H1 (cell line): Measurements from ENCODE around the gene ABHD11. TPM values are rescaled to one million over a fixed set of nuclear protein-coding genes. Genes with fewer than 3 reads are reported as not detected.
A peak's percentile ranks its signal among the peaks of the same experiment; 100 is the strongest.

Experiments used
- CTCF ChIA-PET: fragments of 300-600 bp; sonication (Branson Sonifier 250); formaldehyde crosslinking; loops from one replicate; lab custom pipeline; 2021; ENCODE audit not compliant: partially characterized antibody; lab: Charles Lee
- POLR2A ChIA-PET: fragments of 300-600 bp; sonication (Branson Sonifier 250); formaldehyde crosslinking; loops from one replicate; lab custom pipeline; 2021; ENCODE audit warnings: inconsistent platforms; ENCODE audit not compliant: partially characterized antibody; lab: Charles Lee
- DNase-seq, 2 experiments: peaks; one replicate each; pipeline versions ENCODE4 v3.0.0 to v3.0.0-alpha.2; 2010 to 2022; ENCODE audit warnings: low spot score in 2 of 2, low read depth in 1 of 2, mixed read lengths in 1 of 2
- FAIRE-seq: peaks from 2 replicates; lab custom pipeline; 2011; peaks lifted over from hg19 to GRCh38; lab: Jason Lieb, UNC
- H2AFZ ChIP-seq: 2 replicates; pipeline ENCODE4 v1.8.1; 2012; ENCODE audit warnings: low read length, inconsistent platforms
- H2AK5ac ChIP-seq: 2 replicates; pipeline ENCODE4 v1.6.1; 2013; ENCODE audit warnings: low read depth, low read length
- H2BK120ac ChIP-seq: replicated peaks from 2 replicates; pipeline ENCODE3; 2013; ENCODE audit warnings: low read depth, low read length, inconsistent platforms
- H2BK12ac ChIP-seq: 2 replicates; pipeline ENCODE4 v1.6.1; 2013; ENCODE audit warnings: low read depth, low read length
- H2BK15ac ChIP-seq: 2 replicates; pipeline ENCODE4 v1.6.1; 2013; ENCODE audit warnings: low read length
- H2BK20ac ChIP-seq: 2 replicates; pipeline ENCODE4 v1.6.1; 2013; ENCODE audit warnings: low read length
- H2BK5ac ChIP-seq: 2 replicates; pipeline ENCODE4 v1.6.1; 2013; ENCODE audit warnings: low read depth, low read length
- H3K14ac ChIP-seq: 2 replicates; pipeline ENCODE4 v1.6.1; 2013; ENCODE audit warnings: inconsistent platforms; ENCODE audit not compliant: insufficient read length
- H3K18ac ChIP-seq: 2 replicates; pipeline ENCODE4 v1.6.1; 2013; ENCODE audit warnings: low read length; ENCODE audit errors: extremely low read depth
- H3K23ac ChIP-seq: 2 replicates; pipeline ENCODE4 v1.6.1; 2013; ENCODE audit warnings: inconsistent platforms; ENCODE audit not compliant: insufficient read length
- H3K23me2 ChIP-seq: 2 replicates; pipeline ENCODE4 v1.6.1; 2013; ENCODE audit warnings: low read depth, low read length
- H3K27ac ChIP-seq: 2 replicates; pipeline ENCODE4 v1.6.1; 2011; ENCODE audit warnings: low read depth, low read length, inconsistent platforms
- H3K27me3 ChIP-seq, 4 experiments: replicated peaks in 1 of 4; 1 replicate in 1 of 4; 2 replicates in 3 of 4; pipeline versions ENCODE4 v1.6.1 to v1.8.1; 2011 to 2013; ENCODE audit warnings: low read length in 3 of 4, mild to moderate bottlenecking in 3 of 4, inconsistent platforms in 2 of 4, mixed read lengths in 2 of 4, moderate library complexity in 1 of 4; ENCODE audit not compliant: control insufficient read depth in 3 of 4, insufficient read depth in 3 of 4; ENCODE audit errors: extremely low read depth in 1 of 4
- H3K36me3 ChIP-seq, 4 experiments: 2 replicates each; pipeline versions ENCODE4 v1.6.1 to v1.8.1; 2011 to 2013; ENCODE audit warnings: mild to moderate bottlenecking in 4 of 4, low read length in 3 of 4, moderate library complexity in 2 of 4, control low read depth in 1 of 4, inconsistent platforms in 1 of 4; ENCODE audit not compliant: insufficient read depth in 4 of 4, control insufficient read depth in 2 of 4
- H3K4ac ChIP-seq: replicated peaks from 2 replicates; pipeline ENCODE3; 2013; ENCODE audit warnings: low read length, low read depth, mixed read lengths, inconsistent platforms; ENCODE audit not compliant: insufficient read length
- H3K4me1 ChIP-seq, 4 experiments: replicated peaks in 1 of 4; 1 replicate in 1 of 4; 2 replicates in 3 of 4; pipeline versions ENCODE4 v1.6.1 to v1.8.1; 2011 to 2013; ENCODE audit warnings: low read length in 3 of 4, inconsistent platforms in 2 of 4, mixed read lengths in 1 of 4; ENCODE audit not compliant: insufficient read depth in 4 of 4, control insufficient read depth in 3 of 4
- H3K4me2 ChIP-seq, 2 experiments: 2 replicates each; pipeline versions ENCODE4 v1.6.1 to v1.8.1; 2011 to 2013; ENCODE audit warnings: low read depth in 2 of 2, low read length in 2 of 2, control low read depth in 1 of 2, inconsistent platforms in 1 of 2, mild to moderate bottlenecking in 1 of 2; ENCODE audit not compliant: insufficient read depth in 1 of 2
- H3K4me3 ChIP-seq, 4 experiments: fragments of 200-600, 300-600 bp in 1 of 4; sonication (generic), shearing (Covaris generic), sonication (Bioruptor Twin) in 1 of 4; 2 replicates each; pipeline versions ENCODE4 v1.5.1 to v1.8.1; 2011 to 2016; ENCODE audit warnings: low read length in 4 of 4, low read depth in 3 of 4, control low read depth in 2 of 4, inconsistent platforms in 2 of 4, mild to moderate bottlenecking in 2 of 4, mixed read lengths in 1 of 4, moderate library complexity in 1 of 4; ENCODE audit not compliant: insufficient read depth in 2 of 4; ENCODE audit errors: extremely low read depth in 1 of 4
- H3K56ac ChIP-seq: replicated peaks from 2 replicates; pipeline ENCODE3; 2013; ENCODE audit warnings: low read depth, mild to moderate bottlenecking, mixed read lengths, low read length, inconsistent platforms; ENCODE audit not compliant: insufficient read length
- H3K79me1 ChIP-seq: 2 replicates; pipeline ENCODE4 v1.6.1; 2013; ENCODE audit warnings: low read depth, low read length, control low read depth
- H3K79me2 ChIP-seq, 2 experiments: 2 replicates each; pipeline versions ENCODE4 v1.6.1 to v1.8.1; 2012 to 2013; ENCODE audit warnings: low read length in 2 of 2, mild to moderate bottlenecking in 2 of 2, inconsistent platforms in 1 of 2; ENCODE audit not compliant: insufficient read depth in 2 of 2, control insufficient read depth in 1 of 2
- H3K9ac ChIP-seq, 4 experiments: replicated peaks in 1 of 4; 1 replicate in 1 of 4; 2 replicates in 3 of 4; pipeline versions ENCODE4 v1.6.1 to v1.8.1; 2011 to 2013; ENCODE audit warnings: low read depth in 3 of 4, low read length in 3 of 4, control low read depth in 2 of 4, mild to moderate bottlenecking in 2 of 4, moderate library complexity in 2 of 4, inconsistent platforms in 1 of 4; ENCODE audit errors: extremely low read depth in 1 of 4
- H3K9me3 ChIP-seq, 2 experiments: 2 replicates each; pipeline versions ENCODE4 v1.6.1 to v1.8.1; 2012 to 2013; ENCODE audit warnings: mild to moderate bottlenecking in 2 of 2, moderate library complexity in 2 of 2, control low read depth in 1 of 2, inconsistent platforms in 1 of 2, low read depth in 1 of 2, low read length in 1 of 2, mixed read lengths in 1 of 2; ENCODE audit not compliant: insufficient read depth in 2 of 2
- H4K20me1 ChIP-seq, 2 experiments: replicated peaks in 1 of 2; 2 replicates each; pipeline versions ENCODE3 to v1.8.1; 2011 to 2013; ENCODE audit warnings: inconsistent platforms in 2 of 2, low read length in 2 of 2, mild to moderate bottlenecking in 1 of 2; ENCODE audit not compliant: insufficient read depth in 2 of 2, control insufficient read depth in 1 of 2
- H4K5ac ChIP-seq: 2 replicates; pipeline ENCODE4 v1.6.1; 2013; ENCODE audit warnings: low read length, low read depth, mixed read lengths, inconsistent platforms; ENCODE audit not compliant: insufficient read length
- H4K8ac ChIP-seq: 2 replicates; pipeline ENCODE4 v1.8.0; 2013; ENCODE audit warnings: mild to moderate bottlenecking, moderate library complexity, low read length, inconsistent platforms; ENCODE audit not compliant: insufficient read depth; ENCODE audit errors: extremely low read depth
- H4K91ac ChIP-seq: replicated peaks from 2 replicates; pipeline ENCODE3; 2013; ENCODE audit warnings: low read length, mixed read lengths, inconsistent platforms; ENCODE audit not compliant: insufficient read length
- ATF2 ChIP-seq: IDR thresholded peaks from 2 replicates; pipeline ENCODE4 v1.6.1; 2012; ENCODE audit warnings: low read length, inconsistent platforms
- POLR2A ChIP-seq, 2 experiments: IDR thresholded peaks; 1 replicate in 1 of 2; 2 replicates in 1 of 2; pipeline ENCODE4 v1.6.1; 2011; ENCODE audit warnings: low read depth in 2 of 2, low read length in 2 of 2, mild to moderate bottlenecking in 2 of 2; ENCODE audit errors: control extremely low read depth in 1 of 2
- POLR2AphosphoS5 ChIP-seq: IDR thresholded peaks from 2 replicates; pipeline ENCODE4 v1.6.1; 2011; ENCODE audit warnings: low read depth, low read length
- TAF1 ChIP-seq: IDR thresholded peaks from 2 replicates; pipeline ENCODE4 v1.6.1; 2011; ENCODE audit warnings: mild to moderate bottlenecking, low read depth, low read length
- WGBS, 2 experiments: shearing (Covaris generic) in 1 of 2; methylation state at CpG; one replicate each; pipeline versions ENCODE4 v1.1.6 to v1.1.7; 2013 to 2015; ENCODE audit warnings: low lambda C conversion rate in 2 of 2, mixed read lengths in 2 of 2, inconsistent platforms in 1 of 2, low coverage in 1 of 2, missing lambda C conversion rate in 1 of 2; ENCODE audit not compliant: insufficient replicate concordance in 2 of 2, insufficient coverage in 1 of 2, insufficient read length in 1 of 2; ENCODE audit errors: extremely low coverage in 1 of 2, missing lambda C conversion rate in 1 of 2; 5-methylcytosine and 5-hydroxymethylcytosine counted together
- polyA plus RNA-seq, 7 experiments: library from polyadenylated mRNA; depleted of rRNA in 3 of 7; stranded (reverse) in 5 of 7; unstranded in 2 of 7; fragments of >200 nt in 5 of 7; fragments of 200-250 nt in 2 of 7; gene quantifications; 1 replicate in 5 of 7; 2 replicates in 1 of 7; 4 replicates in 1 of 7; pipeline versions ENCODE4 v1.2.1 to v1.2.3, GENCODE V29; 2011 to 2013; ENCODE audit warnings: missing spikeins in 2 of 7, mixed read lengths in 2 of 7
- total RNA-seq: library from RNA; stranded (reverse); fragmentation: NEBNext Ultra II Directional; extraction: Animal tissue kit (Norgen Biotek cat#: 25700); gene quantifications from 2 replicates; pipeline ENCODE4 v1.2.1, GENCODE V29; 2021

ABHD11 gene
- total and polyA plus RNA-seq, 2 of the 8 experiments (the other 6 are each of a cell fraction or from before 2014, with no cell fraction given) = 19.8 to 42.2 TPM

- H3K4me1 ChIP-seq = peaks cover 0 to 16% (median 11%) of the 10 kb centered on the region in 4 experiments; a peak in 6 of 7 replicates
- peaks cover 8 to 29% (median 13%) of the 10 kb centered on the region in 4 experiments; a peak in 6 of 8 replicates for H3K36me3 ChIP-seq
- H4K20me1 ChIP-seq = peaks cover 6 to 16% of the 10 kb centered on the region in 2 experiments
- H3K79me1 ChIP-seq = no peaks in the 10 kb centered on the region
- H3K23ac ChIP-seq = no peak overlapping the region
- H4K91ac ChIP-seq = no peak overlapping the region
- no peak for FAIRE-seq
- no peaks in the 10 kb centered on the region for H3K79me2 ChIP-seq
- no peak overlapping the region for H3K56ac ChIP-seq
- no peak overlapping the region for H2AFZ ChIP-seq
- H3K18ac ChIP-seq = no peak overlapping the region
- DNase-seq = peak in 1 of 2 experiments; percentile 45
- H2BK120ac ChIP-seq = no peak overlapping the region
- H2BK15ac ChIP-seq = no peak overlapping the region
- no peak overlapping the region for H3K4me2 ChIP-seq
- no peak overlapping the region for H4K8ac ChIP-seq
- no peak overlapping the region for H4K5ac ChIP-seq
- H2BK5ac ChIP-seq = no peak overlapping the region
- no peak overlapping the region; the same call in 1 of the 2 replicates for H3K27ac ChIP-seq
- H3K23me2 ChIP-seq = peaks cover 2% of the 10 kb centered on the region; the same call in 1 of the 2 replicates
- no peak overlapping the region for H2AK5ac ChIP-seq
- TF ChIP-seq POLR2AphosphoS5 (peak; percentile 9; the same call in 1 of the 2 replicates), ATF2 (no peak), POLR2A (IDR thresholded peaks at IDR 0.05; ENCODE audit: control extremely low read depth in 1 of 2, low read depth in 2 of 2, low read length in 2 of 2) (0 out of 3 replicates have a peak, but pooled peaks of 1 of the 2 experiments have one; percentile 1), TAF1 (no peak)
- H3K4ac ChIP-seq = no peak overlapping the region
- H3K9ac ChIP-seq = no peak overlapping the region
- H2BK12ac ChIP-seq = no peak overlapping the region
- POLR2A ChIA-PET = interaction anchor here (0.7 to 4.9 kb wide), 6 partner anchors 8 to 34 kb away, joined by 3 to 37 read pairs (median 5); partner anchors contain the start of gene STX1A
- H3K27me3 ChIP-seq = no peaks in the 10 kb centered on the region
- no peaks in the 10 kb centered on the region for H3K9me3 ChIP-seq
- WGBS, 2 experiments = 88% methylated on average over 13 of the region's 15 CpGs; no CpG with 5 or more reads in 1 of the 2 experiments
- H2BK20ac ChIP-seq = no peak overlapping the region
- no peak overlapping the region for H3K4me3 ChIP-seq
- CTCF ChIA-PET = interaction anchor here (0.7 to 9.7 kb wide), 10 partner anchors 12 to 177 kb away, joined by 3 to 130 read pairs (median 4); partner anchors contain the start of gene BAZ1B
- H3K14ac ChIP-seq = no peak overlapping the region
These were observed 39.1 kb downstream of the ABHD11 start for GRCh38 chr7:73699370-73700068.
